PC-3 (cell line): ENCODE results near the gene PIMREG. TPM values are rescaled to one million over a fixed set of nuclear protein-coding genes. Genes with fewer than 3 reads are reported as not detected.

Experiments
- ATAC-seq: fragments of 200-7000 bp; cut with Tn5 transposase; 2 replicates; pipeline ENCODE4 v1.9.1; 2020; ENCODE audit warnings: mild to moderate bottlenecking, moderate library complexity
- BruUV-seq: library from RNA; stranded (reverse); fragments of 400-500 nt; replicated peaks from 2 replicates; lab custom pipeline; 2021; lab: Mats Ljungman, UMichigan
- CTCF ChIA-PET: fragments of 300-600 bp; sonication (Branson Sonifier 250); formaldehyde crosslinking; loops from one replicate; lab custom pipeline; 2022; ENCODE audit warnings: antibody characterized with exemption; lab: Charles Lee
- POLR2A ChIA-PET: fragments of 300-600 bp; sonication (Branson Sonifier 250); formaldehyde crosslinking; loops from one replicate; lab custom pipeline; 2022; ENCODE audit warnings: antibody characterized with exemption; ENCODE audit not compliant: unreplicated experiment; lab: Charles Lee
- DNase-seq: peaks from one replicate; pipeline ENCODE4 v3.0.0-alpha.2; 2015
- H2AFZ ChIP-seq: fragments of 300-600 bp; sonication (generic); 2 replicates; pipeline ENCODE4 v1.6.0; 2016; ENCODE audit warnings: antibody characterized with exemption, low read length
- H3F3A ChIP-seq: fragments of 300-600 bp; sonication (generic); one replicate; pipeline ENCODE4 v1.6.0; 2017; ENCODE audit warnings: antibody characterized with exemption, low read length, control low read depth, mild to moderate bottlenecking; ENCODE audit not compliant: unreplicated experiment
- H3K27ac ChIP-seq: fragments of 300-600 bp; sonication (generic); 2 replicates; pipeline ENCODE4 v1.5.1; 2016; ENCODE audit warnings: mild to moderate bottlenecking, low read length
- H3K27me3 ChIP-seq: fragments of 300-600 bp; sonication (generic); 2 replicates; pipeline ENCODE4 v1.6.1; 2016; ENCODE audit warnings: low read length, mixed read lengths
- H3K36me3 ChIP-seq: fragments of 300-600 bp; sonication (generic); 2 replicates; pipeline ENCODE4 v1.6.1; 2016; ENCODE audit warnings: low read depth, mixed run types, low read length, mixed read lengths
- H3K4me1 ChIP-seq: fragments of 300-600 bp; sonication (generic); 2 replicates; pipeline ENCODE4 v1.5.1; 2016; ENCODE audit warnings: low read length; ENCODE audit not compliant: insufficient read depth
- H3K4me2 ChIP-seq: fragments of 300-600 bp; sonication (generic); 2 replicates; pipeline ENCODE4 v1.6.0; 2016; ENCODE audit warnings: low read length
- H3K4me3 ChIP-seq: fragments of 300-600 bp; sonication (generic); 2 replicates; pipeline ENCODE4 v1.5.1; 2016; ENCODE audit warnings: mild to moderate bottlenecking, low read length, mixed read lengths
- H3K79me2 ChIP-seq: fragments of 300-600 bp; sonication (generic); 2 replicates; pipeline ENCODE4 v1.6.1; 2017; ENCODE audit warnings: low read length, mixed read lengths
- H3K9ac ChIP-seq: fragments of 300-600 bp; sonication (generic); 2 replicates; pipeline ENCODE4 v1.6.0; 2016; ENCODE audit warnings: mild to moderate bottlenecking, low read length
- H3K9me2 ChIP-seq: fragments of 300-600 bp; sonication (generic); replicated peaks from 2 replicates; pipeline ENCODE4 v1.6.1; 2016; ENCODE audit warnings: mixed run types, low read length, mixed read lengths
- H3K9me3 ChIP-seq: fragments of 300-600 bp; sonication (generic); 2 replicates; pipeline ENCODE4 v1.6.1; 2016; ENCODE audit warnings: low read length, mixed read lengths
- H4K20me1 ChIP-seq: fragments of 300-600 bp; sonication (generic); 2 replicates; pipeline ENCODE4 v1.6.1; 2016; ENCODE audit warnings: low read length, mixed read lengths
- EZH2 ChIP-seq: fragments of 300-600 bp; sonication (generic); IDR thresholded peaks from one replicate; pipeline ENCODE4 v1.6.1; 2017; ENCODE audit warnings: antibody characterized with exemption, mild to moderate bottlenecking, low read length; ENCODE audit not compliant: unreplicated experiment
- EZH2phosphoT487 ChIP-seq: fragments of 300-600 bp; sonication (generic); IDR thresholded peaks from 2 replicates; pipeline ENCODE4 v1.6.1; 2018; ENCODE audit warnings: mild to moderate bottlenecking, antibody characterized with exemption, low read length, borderline replicate concordance
- intact Hi-C: fragments of 100-400 bp; cut with micrococcal nuclease; formaldehyde crosslinking; loops from 2 replicates; pipeline ENCODE4 v1.9.0; 2023
- total RNA-seq: library from RNA; depleted of rRNA; stranded (reverse); fragments of >200 nt; gene quantifications from 2 replicates; pipeline ENCODE4 v1.2.3, GENCODE V29; 2014
- TF ChIP-seq, protein P1 (sequence below): fragments of 300-600 bp; sonication (generic); conservative IDR thresholded peaks from 2 replicates; pipeline ENCODE4 v1.5.1; 2017; ENCODE audit warnings: antibody characterized with exemption, low read depth, mild to moderate bottlenecking, low read length

Gene PIMREG
- total RNA-seq, 1 experiment from 2014 or later, result 67.6 TPM

DNA sequence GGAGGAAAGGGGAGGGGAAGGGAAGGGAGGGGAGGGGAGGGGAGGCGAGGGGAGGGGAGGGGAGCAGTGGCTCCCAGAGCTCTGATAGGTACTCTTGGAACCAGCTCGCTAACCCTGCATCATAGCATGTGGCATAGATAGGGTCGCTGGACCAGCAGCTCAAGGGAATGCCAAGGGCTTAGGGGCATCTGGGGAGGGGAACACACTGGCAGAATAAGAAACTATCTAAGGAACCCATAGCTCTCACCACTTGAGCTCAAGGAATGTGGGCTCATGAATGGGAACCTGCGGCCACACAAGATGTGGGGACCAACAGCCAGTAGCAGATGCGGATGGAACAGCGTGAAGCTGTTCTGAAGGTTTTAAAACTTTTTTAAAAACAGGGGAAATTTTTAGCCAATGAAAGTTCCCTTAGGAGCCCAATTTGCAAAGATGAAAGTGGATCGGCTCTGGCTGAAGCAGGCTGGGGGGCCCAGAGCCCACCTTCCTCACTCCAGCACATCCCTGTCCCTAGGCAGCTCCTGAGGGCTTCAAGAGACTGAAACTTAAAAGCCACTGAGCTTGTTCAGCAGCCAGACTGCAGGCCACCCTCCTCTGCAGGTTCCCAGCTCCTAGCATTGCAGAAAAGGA lies 46.9 kb downstream of the PIMREG start:
- Histone ChIP-seq H3K9ac (no peak overlapping the region), H4K20me1 (no peaks in the 10 kb centered on the region), H3K79me2 (no peaks in the 10 kb centered on the region), H2AFZ (no peak overlapping the region), H3K9me2 (no peaks in the 10 kb centered on the region), H3F3A (no peaks in the 10 kb centered on the region), H3K4me3 (no peak overlapping the region), H3K27ac (no peak overlapping the region), H3K4me1 (no peaks in the 10 kb centered on the region), H3K9me3 (no peaks in the 10 kb centered on the region), H3K4me2 (no peak overlapping the region), H3K36me3 (no peaks in the 10 kb centered on the region), H3K27me3 (no peaks in the 10 kb centered on the region)
- intact Hi-C loops, result no loop called here
- ChIA-PET POLR2A (no interaction called here), CTCF (no interaction called here)
- TF ChIP-seq, protein P1, sequence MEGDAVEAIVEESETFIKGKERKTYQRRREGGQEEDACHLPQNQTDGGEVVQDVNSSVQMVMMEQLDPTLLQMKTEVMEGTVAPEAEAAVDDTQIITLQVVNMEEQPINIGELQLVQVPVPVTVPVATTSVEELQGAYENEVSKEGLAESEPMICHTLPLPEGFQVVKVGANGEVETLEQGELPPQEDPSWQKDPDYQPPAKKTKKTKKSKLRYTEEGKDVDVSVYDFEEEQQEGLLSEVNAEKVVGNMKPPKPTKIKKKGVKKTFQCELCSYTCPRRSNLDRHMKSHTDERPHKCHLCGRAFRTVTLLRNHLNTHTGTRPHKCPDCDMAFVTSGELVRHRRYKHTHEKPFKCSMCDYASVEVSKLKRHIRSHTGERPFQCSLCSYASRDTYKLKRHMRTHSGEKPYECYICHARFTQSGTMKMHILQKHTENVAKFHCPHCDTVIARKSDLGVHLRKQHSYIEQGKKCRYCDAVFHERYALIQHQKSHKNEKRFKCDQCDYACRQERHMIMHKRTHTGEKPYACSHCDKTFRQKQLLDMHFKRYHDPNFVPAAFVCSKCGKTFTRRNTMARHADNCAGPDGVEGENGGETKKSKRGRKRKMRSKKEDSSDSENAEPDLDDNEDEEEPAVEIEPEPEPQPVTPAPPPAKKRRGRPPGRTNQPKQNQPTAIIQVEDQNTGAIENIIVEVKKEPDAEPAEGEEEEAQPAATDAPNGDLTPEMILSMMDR, result no peak
- TF ChIP-seq EZH2 (no peak), EZH2phosphoT487 (no peak)
- BruUV-seq, result no TSS peak
- DNase-seq (no peak), ATAC-seq (no peak)

DNA sequence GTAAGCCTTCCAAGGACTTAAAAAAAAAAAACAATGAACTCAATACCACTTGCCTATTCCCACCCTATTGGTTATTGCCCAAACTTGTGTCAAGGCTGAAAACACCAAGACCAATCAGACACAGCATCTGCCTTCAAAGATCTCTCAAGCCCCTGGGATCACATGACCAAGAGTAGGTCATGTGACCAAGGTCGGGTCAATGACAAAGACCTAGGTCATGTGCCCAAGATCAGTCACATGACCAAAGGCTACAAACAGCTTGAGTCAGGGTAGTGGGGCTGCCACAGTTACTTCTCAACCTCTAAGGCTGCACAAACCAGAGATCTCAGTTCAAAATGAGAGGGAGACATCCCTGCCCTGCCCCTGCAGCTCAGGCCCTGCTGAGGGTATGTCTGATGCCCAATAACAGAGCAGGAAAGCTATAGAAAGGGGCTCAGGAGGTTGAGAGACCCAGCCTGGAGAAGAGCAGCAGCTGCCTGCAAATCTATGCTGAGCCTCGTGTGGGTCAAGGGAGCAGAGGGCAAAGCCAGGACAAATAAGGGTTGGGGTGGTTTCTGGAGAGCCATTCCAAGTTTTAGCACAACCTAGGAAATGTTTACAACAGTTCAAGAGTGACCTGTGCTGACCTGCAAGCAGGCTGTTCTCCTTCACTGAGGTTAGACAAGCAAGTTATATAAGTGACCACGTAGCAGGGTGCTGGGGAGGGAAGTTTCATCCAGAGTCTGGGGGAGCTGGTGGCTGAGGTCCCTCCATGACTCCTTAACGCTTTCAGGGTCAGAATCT lies 48.8 kb downstream of the PIMREG start:
- no peaks in the 10 kb centered on the region for H3K27me3 ChIP-seq
- no peaks in the 10 kb centered on the region for H3K79me2 ChIP-seq
- TF ChIP-seq EZH2phosphoT487 (no peak), EZH2 (no peak)
- TF ChIP-seq, protein P1, result no peak
- H3K9ac ChIP-seq, result no peak overlapping the region
- ChIA-PET POLR2A (no interaction called here), CTCF (no interaction called here)
- H3K9me3 ChIP-seq, result no peaks in the 10 kb centered on the region
- H2AFZ ChIP-seq, result no peak overlapping the region
- H3K4me3 ChIP-seq, result no peak overlapping the region
- H3F3A ChIP-seq, result no peaks in the 10 kb centered on the region
- BruUV-seq, result no TSS peak
- no peak for ATAC-seq
- no peak overlapping the region for H3K4me2 ChIP-seq
- H3K4me1 ChIP-seq, result no peaks in the 10 kb centered on the region
- no peak overlapping the region for H3K27ac ChIP-seq
- no peak for DNase-seq
- H4K20me1 ChIP-seq, result no peaks in the 10 kb centered on the region
- no peaks in the 10 kb centered on the region for H3K36me3 ChIP-seq
- H3K9me2 ChIP-seq, result no peaks in the 10 kb centered on the region
- intact Hi-C loops, result no loop called here

DNA sequence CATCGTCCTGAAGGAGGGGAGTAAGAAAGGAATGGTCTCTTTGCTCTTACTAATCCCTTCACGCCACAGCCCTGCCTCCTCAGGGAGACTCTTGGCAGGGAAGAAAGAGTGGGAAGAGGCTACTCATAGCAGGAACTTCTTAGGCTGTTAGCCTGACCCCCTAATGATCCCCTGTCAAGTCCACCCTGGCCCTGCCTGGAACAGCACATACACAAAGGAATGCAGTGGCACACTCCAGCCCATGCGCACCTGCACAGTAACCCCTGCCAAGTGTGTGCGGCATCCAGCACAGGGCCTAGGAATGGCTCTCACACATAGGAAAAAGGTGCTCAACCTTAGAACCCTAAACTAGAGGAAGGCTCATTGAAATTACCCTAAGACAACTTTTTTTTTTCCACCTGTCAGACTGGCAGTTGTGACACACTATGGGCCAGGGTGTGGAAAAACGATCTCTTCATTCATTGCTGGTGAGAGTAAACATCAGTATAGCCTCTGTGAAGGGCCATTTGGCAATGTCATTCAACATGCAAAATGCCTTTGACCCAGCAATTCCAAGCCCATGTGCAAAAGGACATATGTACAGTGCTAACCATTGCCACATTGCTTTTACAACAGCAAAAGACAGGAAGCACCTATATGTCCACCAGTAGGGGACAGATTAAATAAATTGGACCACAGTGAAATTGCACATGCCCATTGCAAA lies 50.1 kb downstream of the PIMREG start:
- TF ChIP-seq EZH2phosphoT487, result no peak
- TF ChIP-seq, protein P1, result no peak
- no peak for TF ChIP-seq EZH2
- DNase-seq (no peak), ATAC-seq (no peak)
- ChIA-PET CTCF (no interaction called here), POLR2A (no interaction called here)
- Histone ChIP-seq H3K9ac (no peak overlapping the region), H4K20me1 (no peaks in the 10 kb centered on the region), H3K4me2 (no peak overlapping the region), H3K79me2 (no peaks in the 10 kb centered on the region), H3K4me3 (no peak overlapping the region), H2AFZ (no peak overlapping the region), H3K27ac (no peak overlapping the region), H3F3A (no peaks in the 10 kb centered on the region), H3K9me2 (no peaks in the 10 kb centered on the region), H3K9me3 (no peaks in the 10 kb centered on the region), H3K4me1 (no peaks in the 10 kb centered on the region), H3K36me3 (no peaks in the 10 kb centered on the region), H3K27me3 (no peaks in the 10 kb centered on the region)
- BruUV-seq, result no TSS peak
- intact Hi-C loops, result no loop called here
